ENCODE results near the gene SERTAD4.

SERTAD4 gene

DNA sequence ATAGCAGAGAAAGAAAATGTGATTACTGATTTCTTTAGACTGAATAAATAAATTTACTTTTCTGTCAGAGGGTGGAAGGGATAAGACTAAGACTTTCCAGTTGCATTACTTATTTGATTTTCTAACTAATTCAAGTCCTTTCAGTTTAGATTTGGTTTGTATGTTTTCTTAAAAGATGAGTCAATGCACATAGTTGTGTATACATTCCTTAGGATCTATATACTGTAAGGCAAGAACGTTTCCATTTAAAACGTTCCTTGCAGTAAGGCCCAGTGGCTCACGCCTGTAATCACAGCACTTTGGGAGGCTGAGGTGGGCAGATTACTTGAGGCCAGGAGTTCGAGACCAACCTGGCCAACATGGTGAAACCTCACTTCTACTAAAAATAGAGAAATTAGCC, 14.5 kb upstream of the SERTAD4 start:
- DNase-seq (ENCODE audit: low read depth), result no peak
- no peak overlapping the region for H3K4me3 ChIP-seq (ENCODE audit: low read depth, low read length)
- TF ChIP-seq, protein P1, sequence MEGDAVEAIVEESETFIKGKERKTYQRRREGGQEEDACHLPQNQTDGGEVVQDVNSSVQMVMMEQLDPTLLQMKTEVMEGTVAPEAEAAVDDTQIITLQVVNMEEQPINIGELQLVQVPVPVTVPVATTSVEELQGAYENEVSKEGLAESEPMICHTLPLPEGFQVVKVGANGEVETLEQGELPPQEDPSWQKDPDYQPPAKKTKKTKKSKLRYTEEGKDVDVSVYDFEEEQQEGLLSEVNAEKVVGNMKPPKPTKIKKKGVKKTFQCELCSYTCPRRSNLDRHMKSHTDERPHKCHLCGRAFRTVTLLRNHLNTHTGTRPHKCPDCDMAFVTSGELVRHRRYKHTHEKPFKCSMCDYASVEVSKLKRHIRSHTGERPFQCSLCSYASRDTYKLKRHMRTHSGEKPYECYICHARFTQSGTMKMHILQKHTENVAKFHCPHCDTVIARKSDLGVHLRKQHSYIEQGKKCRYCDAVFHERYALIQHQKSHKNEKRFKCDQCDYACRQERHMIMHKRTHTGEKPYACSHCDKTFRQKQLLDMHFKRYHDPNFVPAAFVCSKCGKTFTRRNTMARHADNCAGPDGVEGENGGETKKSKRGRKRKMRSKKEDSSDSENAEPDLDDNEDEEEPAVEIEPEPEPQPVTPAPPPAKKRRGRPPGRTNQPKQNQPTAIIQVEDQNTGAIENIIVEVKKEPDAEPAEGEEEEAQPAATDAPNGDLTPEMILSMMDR (IDR thresholded peaks at IDR 0.05; ENCODE audit: insufficient read depth, low read depth, low read length, missing control alignments), result no peak

DNA sequence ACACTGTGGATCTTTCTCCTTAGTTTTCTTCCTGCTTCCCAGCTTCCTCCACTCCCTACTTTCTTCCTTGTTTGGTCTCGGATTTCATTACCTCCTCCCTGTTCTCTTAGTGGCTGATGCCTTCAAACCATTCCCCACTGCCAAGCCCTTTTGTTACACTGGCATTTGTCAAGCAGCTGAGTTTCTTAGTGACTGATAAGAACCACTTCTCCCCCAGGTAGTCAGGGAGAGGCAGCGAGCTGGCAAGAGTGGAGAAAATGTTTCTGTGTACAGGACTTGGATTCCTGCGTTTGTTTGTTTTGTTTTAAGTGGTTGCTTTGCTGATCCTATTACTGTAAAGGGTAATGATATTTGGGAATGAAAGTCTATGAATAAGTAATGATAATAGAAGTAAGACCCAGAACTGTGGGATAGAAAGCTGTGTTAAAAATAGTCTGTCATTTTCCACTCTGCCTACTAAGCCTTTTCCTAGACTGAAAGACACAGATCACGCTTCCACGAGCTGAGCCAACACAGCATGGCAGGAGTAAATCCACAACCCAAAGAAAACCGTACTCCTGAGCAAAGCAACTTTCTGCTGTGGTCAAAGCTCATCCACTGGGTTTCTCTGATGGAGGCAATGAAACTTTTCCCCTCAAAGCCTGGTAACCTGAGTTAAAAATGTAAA, 10.1 kb upstream of the SERTAD4 start:
- no peak for DNase-seq (ENCODE audit: low read depth)
- H3K4me3 ChIP-seq (ENCODE audit: low read depth, low read length), result no peak overlapping the region
- TF ChIP-seq, protein P1 (IDR thresholded peaks at IDR 0.05; ENCODE audit: insufficient read depth, low read depth, low read length, missing control alignments), result no peak

DNA sequence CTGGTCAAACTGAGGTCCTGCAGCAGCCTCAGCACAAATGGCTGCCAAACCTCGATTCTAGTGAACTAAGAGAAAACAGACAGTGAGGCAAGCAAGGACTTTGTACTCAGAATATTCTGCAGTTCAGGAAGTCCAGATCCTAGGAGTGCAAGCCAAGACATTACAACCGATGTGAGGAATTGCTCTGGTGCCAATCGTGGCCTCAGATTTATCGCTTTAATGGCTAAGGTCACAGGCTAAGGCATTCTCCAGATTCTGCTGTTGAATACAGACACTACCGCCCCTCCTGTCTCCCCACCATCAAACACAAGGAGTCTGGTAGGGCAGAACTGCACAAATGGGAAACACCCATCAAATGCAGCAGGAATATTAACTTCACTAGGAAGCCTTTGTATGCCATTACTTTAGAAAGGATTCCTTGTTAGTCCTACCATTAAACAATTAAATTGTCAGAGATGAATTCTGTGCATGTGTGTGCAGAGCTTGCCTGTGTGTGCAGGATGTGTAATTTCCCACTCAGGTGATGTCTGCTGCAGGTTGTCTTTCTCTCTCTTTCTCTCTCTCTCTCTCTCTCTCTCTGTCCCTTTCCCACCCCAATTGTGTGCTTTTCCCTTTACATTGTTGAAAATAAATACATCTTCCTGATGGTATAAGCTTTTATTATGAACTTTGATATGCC, 9.2 kb upstream of the SERTAD4 start:
- DNase-seq (ENCODE audit: low read depth), result no peak
- H3K4me3 ChIP-seq (ENCODE audit: low read depth, low read length), result no peak overlapping the region
- TF ChIP-seq, protein P1 (IDR thresholded peaks at IDR 0.05; ENCODE audit: insufficient read depth, low read depth, low read length, missing control alignments), result no peak

DNA sequence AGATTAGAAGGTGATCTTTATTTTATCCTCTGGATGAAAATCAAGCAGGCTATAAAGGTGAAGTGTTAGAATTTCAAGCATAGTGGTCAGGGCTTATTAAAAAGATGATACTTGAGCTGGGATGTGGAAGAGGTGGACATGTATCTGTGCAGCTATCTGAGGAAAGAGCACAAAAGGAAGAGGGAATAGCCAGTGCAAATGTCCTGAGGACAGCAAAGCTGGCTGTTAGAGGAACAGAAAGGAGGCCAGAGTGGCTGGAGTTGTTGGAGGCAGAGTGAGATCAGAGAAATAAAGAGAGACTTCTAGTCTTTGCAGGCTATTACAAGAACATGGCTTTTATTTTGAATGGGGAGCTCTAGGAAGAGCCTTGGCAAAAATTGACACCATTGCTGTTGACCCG, 4.4 kb upstream of the SERTAD4 start:
- TF ChIP-seq, protein P1 (IDR thresholded peaks at IDR 0.05; ENCODE audit: insufficient read depth, low read depth, low read length, missing control alignments), result no peak
- DNase-seq (ENCODE audit: low read depth), result no peak
- H3K4me3 ChIP-seq (ENCODE audit: low read depth, low read length), result no peak overlapping the region

DNA sequence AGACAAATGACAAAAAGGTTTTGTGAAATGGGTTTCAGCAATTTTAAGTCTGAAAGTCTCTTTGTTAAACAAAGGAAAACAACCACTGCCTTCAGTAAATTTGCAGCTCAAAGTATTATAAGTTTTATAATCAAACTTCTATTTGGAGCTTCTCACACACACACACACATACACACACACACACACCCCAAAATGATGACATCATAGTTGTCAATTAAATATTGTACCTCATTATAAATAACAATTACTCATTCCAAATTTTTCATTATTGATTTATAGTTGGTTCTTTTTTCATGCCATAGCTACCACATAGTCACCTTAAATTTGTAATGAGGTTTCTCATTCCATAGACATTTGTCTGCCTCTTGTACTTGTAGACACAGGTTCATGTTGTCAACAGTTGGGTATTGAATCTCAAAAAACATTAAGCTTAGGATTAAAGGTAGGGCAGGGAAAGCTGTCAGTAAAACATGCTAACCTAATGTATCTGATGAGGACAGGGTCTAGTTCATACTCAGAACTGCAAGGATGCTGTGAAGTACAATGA, 2.4 kb upstream of the SERTAD4 start:
- TF ChIP-seq, protein P1 (IDR thresholded peaks at IDR 0.05; ENCODE audit: insufficient read depth, low read depth, low read length, missing control alignments), result no peak
- H3K4me3 ChIP-seq (ENCODE audit: low read depth, low read length), result no peak overlapping the region
- no peak for DNase-seq (ENCODE audit: low read depth)

DNA sequence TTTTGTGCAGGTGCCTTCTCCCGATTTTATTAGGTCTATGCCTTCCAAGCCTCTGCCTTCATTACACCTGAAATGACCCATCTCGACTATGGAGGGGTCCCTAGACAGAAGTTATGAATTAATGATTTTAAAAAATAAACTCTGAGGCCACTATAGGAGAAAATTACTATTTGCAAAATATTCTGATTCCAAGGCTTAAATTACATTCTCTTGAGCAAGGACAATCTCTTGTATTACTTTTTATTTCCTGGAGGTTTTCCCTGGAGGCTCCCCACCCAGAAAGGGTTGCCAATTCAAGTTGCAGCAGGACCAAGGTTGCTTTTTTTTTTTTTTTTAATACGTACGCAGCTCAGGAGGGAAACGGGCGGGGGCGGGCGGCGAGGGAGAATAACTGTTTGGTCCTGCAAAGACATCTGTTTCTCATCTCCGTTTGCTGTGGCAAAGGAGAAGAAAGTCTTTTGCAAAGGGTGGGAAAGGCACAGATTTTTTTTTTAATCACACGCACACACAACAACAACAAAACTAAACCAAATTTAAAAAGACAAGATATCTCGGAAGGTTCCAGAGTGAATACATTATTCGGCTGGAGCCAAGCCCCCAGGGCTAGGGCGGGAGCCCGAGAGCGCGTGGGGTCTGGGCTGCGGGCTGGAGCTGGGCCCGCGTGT, 618 bp upstream of the SERTAD4 start:
- H3K4me3 ChIP-seq (ENCODE audit: low read depth, low read length), result no peak overlapping the region
- no peak for DNase-seq (ENCODE audit: low read depth)
- TF ChIP-seq, protein P1 (IDR thresholded peaks at IDR 0.05; ENCODE audit: insufficient read depth, low read depth, low read length, missing control alignments), result no peak

Measured in GM12865 (cell line).